Measurements from ENCODE around the gene CHRM4.

- TF ChIP-seq CTCF (conservative IDR thresholded peaks at IDR 0.05) (no peak), EZH2 (IDR thresholded peaks at IDR 0.05; ENCODE audit: low read depth) (no peak)
Observed at GRCh38 chr11:46381048-46381818, 10.3 kb downstream of the CHRM4 start, which contains the start of gene MDK.

Data from PC-9 (cell line).